ENCODE measurements around the gene SH3PXD2A.

DNA sequence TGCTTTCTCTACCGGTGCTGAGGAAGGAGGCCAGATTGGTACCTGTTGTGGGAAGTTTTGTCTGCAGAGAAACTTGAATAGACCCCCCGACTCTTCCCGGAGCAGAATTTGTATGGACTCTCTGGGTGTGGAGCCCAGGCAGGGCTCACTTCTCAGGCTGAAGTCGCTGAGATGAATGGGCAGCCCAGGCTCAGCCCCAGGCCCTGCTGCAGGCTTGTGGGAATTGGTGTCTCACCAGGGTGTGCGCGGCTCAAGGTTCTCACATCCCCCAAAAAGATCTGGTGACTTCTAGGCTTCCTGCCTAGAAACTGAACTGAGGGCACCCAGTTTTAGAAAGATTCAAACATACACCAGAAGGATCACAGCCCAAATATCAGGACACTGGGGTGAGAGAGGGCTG, 258.4 kb downstream of the SH3PXD2A start:
- TF ChIP-seq, protein P1, sequence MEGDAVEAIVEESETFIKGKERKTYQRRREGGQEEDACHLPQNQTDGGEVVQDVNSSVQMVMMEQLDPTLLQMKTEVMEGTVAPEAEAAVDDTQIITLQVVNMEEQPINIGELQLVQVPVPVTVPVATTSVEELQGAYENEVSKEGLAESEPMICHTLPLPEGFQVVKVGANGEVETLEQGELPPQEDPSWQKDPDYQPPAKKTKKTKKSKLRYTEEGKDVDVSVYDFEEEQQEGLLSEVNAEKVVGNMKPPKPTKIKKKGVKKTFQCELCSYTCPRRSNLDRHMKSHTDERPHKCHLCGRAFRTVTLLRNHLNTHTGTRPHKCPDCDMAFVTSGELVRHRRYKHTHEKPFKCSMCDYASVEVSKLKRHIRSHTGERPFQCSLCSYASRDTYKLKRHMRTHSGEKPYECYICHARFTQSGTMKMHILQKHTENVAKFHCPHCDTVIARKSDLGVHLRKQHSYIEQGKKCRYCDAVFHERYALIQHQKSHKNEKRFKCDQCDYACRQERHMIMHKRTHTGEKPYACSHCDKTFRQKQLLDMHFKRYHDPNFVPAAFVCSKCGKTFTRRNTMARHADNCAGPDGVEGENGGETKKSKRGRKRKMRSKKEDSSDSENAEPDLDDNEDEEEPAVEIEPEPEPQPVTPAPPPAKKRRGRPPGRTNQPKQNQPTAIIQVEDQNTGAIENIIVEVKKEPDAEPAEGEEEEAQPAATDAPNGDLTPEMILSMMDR (IDR thresholded peaks at IDR 0.05), result no peak
- no peak for TF ChIP-seq EZH2 (IDR thresholded peaks at IDR 0.05; ENCODE audit: borderline replicate concordance, insufficient read depth, low read depth, low read length, poor library complexity, severe bottlenecking)
